Endothelial cell of umbilical vein (primary cell): Measurements from ENCODE around the gene PER1. TPM values are rescaled to one million over a fixed set of nuclear protein-coding genes. Genes with fewer than 3 reads are reported as not detected.
A peak's percentile ranks its signal among the peaks of the same experiment; 100 is the strongest.

Experiments
- BruUV-seq: library from RNA; stranded (reverse); fragments of 400-500 nt; replicated peaks from 2 replicates; lab custom pipeline; 2021; lab: Mats Ljungman, UMichigan
- CTCF ChIA-PET: fragments of 300-600, 350-600 bp; sonication (Branson Sonifier 250); formaldehyde crosslinking; loops from one replicate; lab custom pipeline; 2021; ENCODE audit warnings: antibody characterized with exemption, inconsistent platforms; lab: Charles Lee
- POLR2A ChIA-PET: fragments of 300-600, 350-600 bp; sonication (Branson Sonifier 250); formaldehyde crosslinking; loops from one replicate; lab custom pipeline; 2021; ENCODE audit warnings: antibody characterized with exemption, inconsistent platforms; lab: Charles Lee
- DNase-seq: peaks from one replicate; pipeline ENCODE4 v3.0.0-alpha.2; 2011; ENCODE audit warnings: low read depth, low spot score
- FAIRE-seq: peaks from 2 replicates; lab custom pipeline; 2011; peaks lifted over from hg19 to GRCh38; lab: Jason Lieb, UNC
- H2AFZ ChIP-seq: 2 replicates; pipeline ENCODE4 v1.6.0; 2012; ENCODE audit warnings: low read depth, low read length, control low read depth, inconsistent platforms
- H3K27ac ChIP-seq: 2 replicates; pipeline ENCODE4 v1.5.1; 2011; ENCODE audit warnings: low read depth, mild to moderate bottlenecking, control low read depth, low read length, moderate library complexity; ENCODE audit not compliant: insufficient read depth
- H3K27me3 ChIP-seq, 2 experiments: 2 replicates each; pipeline versions ENCODE4 v1.6.0 to v1.6.1; 2011; ENCODE audit warnings: low read length in 2 of 2, mixed read lengths in 1 of 2; ENCODE audit not compliant: control insufficient read depth in 2 of 2, insufficient read depth in 2 of 2
- H3K36me3 ChIP-seq, 2 experiments: 2 replicates in 1 of 2; 3 replicates in 1 of 2; pipeline ENCODE4 v1.5.1; 2011; ENCODE audit warnings: low read length in 2 of 2, mild to moderate bottlenecking in 1 of 2, moderate library complexity in 1 of 2; ENCODE audit not compliant: control insufficient read depth in 2 of 2, insufficient read depth in 2 of 2; ENCODE audit errors: extremely low read depth in 1 of 2
- H3K4me1 ChIP-seq: 3 replicates; pipeline ENCODE4 v1.5.1; 2011; ENCODE audit warnings: mild to moderate bottlenecking, low read length; ENCODE audit not compliant: control insufficient read depth, insufficient read depth; ENCODE audit errors: extremely low read depth
- H3K4me2 ChIP-seq: 2 replicates; pipeline ENCODE4 v1.6.1; 2011; ENCODE audit warnings: low read length, control low read depth, mixed read lengths; ENCODE audit not compliant: insufficient read depth
- H3K4me3 ChIP-seq, 3 experiments: fragments of 200-600 bp in 1 of 3; sonication (generic), shearing (Covaris generic) in 1 of 3; replicated peaks in 1 of 3; 2 replicates each; pipeline ENCODE4 v1.5.1; 2011 to 2016; ENCODE audit warnings: control low read depth in 3 of 3, low read length in 3 of 3, mild to moderate bottlenecking in 2 of 3, inconsistent platforms in 1 of 3, low read depth in 1 of 3, moderate library complexity in 1 of 3; ENCODE audit not compliant: insufficient read depth in 1 of 3
- H3K79me2 ChIP-seq: 2 replicates; pipeline ENCODE4 v1.6.0; 2012; ENCODE audit warnings: low read length, inconsistent platforms; ENCODE audit not compliant: control insufficient read depth, insufficient read depth
- H3K9ac ChIP-seq: replicated peaks from 2 replicates; pipeline ENCODE3; 2011; ENCODE audit warnings: low read length, control low read depth; ENCODE audit not compliant: insufficient read depth; ENCODE audit errors: extremely low read depth
- H3K9me1 ChIP-seq: replicated peaks from 3 replicates; pipeline ENCODE4 v1.6.0; 2011; ENCODE audit warnings: mild to moderate bottlenecking, low read length; ENCODE audit not compliant: control insufficient read depth, insufficient read depth; ENCODE audit errors: extremely low read depth
- H3K9me3 ChIP-seq: replicated peaks from 2 replicates; pipeline ENCODE4 v1.5.1; 2012; ENCODE audit warnings: low read length, inconsistent platforms; ENCODE audit not compliant: control insufficient read depth, insufficient read depth
- H4K20me1 ChIP-seq: replicated peaks from 2 replicates; pipeline ENCODE3; 2011; ENCODE audit warnings: mild to moderate bottlenecking, low read length; ENCODE audit not compliant: control insufficient read depth, insufficient read depth; ENCODE audit errors: extremely low read depth
- CTCF ChIP-seq, 2 donors: IDR thresholded peaks; 1 replicate in 1 of 2; 2 replicates in 1 of 2; pipeline ENCODE4 v1.5.1; 2011; ENCODE audit warnings: low read length in 2 of 2, mild to moderate bottlenecking in 2 of 2, moderate library complexity in 2 of 2, control low read depth in 1 of 2, inconsistent platforms in 1 of 2, low read depth in 1 of 2; ENCODE audit not compliant: insufficient read depth in 1 of 2; ENCODE audit errors: extremely low read depth in 1 of 2
- EZH2 ChIP-seq: IDR thresholded peaks from 2 replicates; pipeline ENCODE4 v1.6.1; 2012; ENCODE audit warnings: borderline replicate concordance, low read depth, mild to moderate bottlenecking, moderate library complexity, low read length, inconsistent platforms; ENCODE audit not compliant: severe bottlenecking
- GATA2 ChIP-seq: IDR thresholded peaks from 2 replicates; pipeline ENCODE4 v1.7.0; 2011; ENCODE audit warnings: low read depth, mild to moderate bottlenecking, moderate library complexity, mixed read lengths, low read length; ENCODE audit not compliant: insufficient read length, insufficient read depth
- MAX ChIP-seq: IDR thresholded peaks from 2 replicates; pipeline ENCODE4 v1.6.1; 2011; ENCODE audit not compliant: insufficient read depth, insufficient read length
- MYC ChIP-seq: IDR thresholded peaks from one replicate; pipeline ENCODE4 v1.6.1; 2011; ENCODE audit warnings: mild to moderate bottlenecking, low read depth, low read length
- POLR2AphosphoS5 ChIP-seq: IDR thresholded peaks from 2 replicates; pipeline ENCODE4 v1.6.1; 2012; ENCODE audit warnings: low read depth, mild to moderate bottlenecking, control low read depth, low read length, moderate library complexity; ENCODE audit not compliant: insufficient read depth
- dilution Hi-C: fragments of 300-500 bp; cut with MboI; formaldehyde crosslinking; loops from one replicate; pipeline ENCODE4 v1.15.0; 2019; ENCODE audit warnings: low sequenced_read_pairs; ENCODE audit not compliant: extremely low pct_ligation_motif_present
- intact Hi-C: fragments of 100-400 bp; cut with micrococcal nuclease; formaldehyde crosslinking; loops from one replicate; pipeline ENCODE4 v1.10.0; 2022
- polyA plus RNA-seq, 4 experiments: library from polyadenylated mRNA; depleted of rRNA in 3 of 4; stranded (reverse) in 3 of 4; unstranded in 1 of 4; fragments of >200 nt; gene quantifications; 2 replicates each; pipeline versions ENCODE4 v1.2.1 to v1.2.3, GENCODE V29; 2011 to 2012; ENCODE audit warnings: missing spikeins in 1 of 4
- total RNA-seq: library from RNA; stranded (reverse); gene quantifications from 2 replicates; pipeline ENCODE4 v1.2.3, GENCODE V29; 2021

PER1 gene
- total and polyA plus RNA-seq, 2 donors (not counting 3 experiments of a cell fraction or from before 2014, with no cell fraction given): 12.1 to 32.1 TPM

DNA sequence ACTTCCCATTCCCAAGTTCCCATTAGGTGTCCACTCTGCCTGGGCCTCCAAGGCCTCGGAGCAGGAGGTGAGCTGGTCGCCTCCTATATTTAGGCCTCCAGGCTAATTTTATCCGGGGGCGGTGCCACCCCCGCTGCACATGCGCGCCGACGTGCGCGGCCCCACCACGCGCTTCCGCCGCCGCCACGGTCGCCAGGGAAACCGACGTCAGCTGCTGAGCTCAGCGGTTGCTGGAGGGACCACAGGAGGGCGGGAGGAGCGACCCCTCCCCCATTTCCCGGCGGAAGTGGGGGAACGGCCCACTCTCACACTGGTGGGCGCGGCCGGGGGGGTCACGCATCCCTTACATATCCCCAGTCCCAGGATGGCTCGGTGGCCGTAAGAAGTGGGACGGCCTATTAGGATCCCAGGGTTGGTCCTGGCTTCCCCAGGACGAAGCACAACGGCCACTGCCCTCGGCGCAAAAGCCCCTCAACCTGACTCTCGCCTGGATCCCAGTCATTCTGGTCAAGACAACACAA lies 1.0 kb downstream of the PER1 start:
- no peaks in the 10 kb centered on the region for H3K27me3 ChIP-seq
- H3K4me2 ChIP-seq: peak overlapping the region; percentile 82
- peak overlapping the region; percentile 99 for H3K27ac ChIP-seq
- intact Hi-C loops: loop anchor here (1.0 kb wide), 1 partner anchor 12 kb away; no protein-coding TSS in a partner anchor
- H3K9me1 ChIP-seq: no peaks in the 10 kb centered on the region
- H3K4me1 ChIP-seq: peaks cover 43% of the 10 kb centered on the region
- BruUV-seq: no TSS peak
- CTCF ChIA-PET: interaction anchor here (0.9 to 3.6 kb wide), 4 partner anchors 10 to 57 kb away, joined by 4 to 28 read pairs (median 4); no protein-coding TSS in a partner anchor
- peak; percentile 84 for FAIRE-seq
- peaks cover 2 to 37% of the 10 kb centered on the region in 2 experiments for H3K36me3 ChIP-seq
- POLR2A ChIA-PET: interaction anchor here (1.1 kb wide), 1 partner anchor 22 kb away, joined by 9 read pairs; no protein-coding TSS in a partner anchor
- no peaks in the 10 kb centered on the region for H4K20me1 ChIP-seq
- H3K9ac ChIP-seq: peak overlapping the region; percentile 96
- H3K4me3 ChIP-seq: peak overlapping the region; percentile 67 to 83 (median 69)
- TF ChIP-seq MAX (peak; percentile 65), GATA2 (no peak), MYC (no peak), POLR2AphosphoS5 (no peak), EZH2 (no peak), CTCF (IDR thresholded peaks at IDR 0.05; ENCODE audit: extremely low read depth in 1 of 2, insufficient read depth in 1 of 2, low read depth in 1 of 2, low read length in 2 of 2) (no peak)
- no peak overlapping the region for H2AFZ ChIP-seq
- H3K9me3 ChIP-seq: no peaks in the 10 kb centered on the region
- dilution Hi-C loops: no loop called here
- DNase-seq: peak; percentile 92
- H3K79me2 ChIP-seq: peaks cover 5% of the 10 kb centered on the region
